Mammary epithelial cell (primary cell): ENCODE results near the gene KRT7.

Experiments
- CTCF ChIP-seq, 2 donors: IDR thresholded peaks in 1 of 2; conservative IDR thresholded peaks in 1 of 2; 2 replicates each; pipeline ENCODE4 v1.5.1; 2011 to 2012; ENCODE audit warnings: inconsistent platforms in 2 of 2, low read length in 2 of 2, mild to moderate bottlenecking in 2 of 2, control low read depth in 1 of 2, low read depth in 1 of 2; ENCODE audit not compliant: insufficient read depth in 1 of 2; ENCODE audit errors: extremely low read depth in 1 of 2
- EZH2 ChIP-seq: IDR thresholded peaks from 2 replicates; pipeline ENCODE4 v1.6.1; 2012; ENCODE audit warnings: low read length, inconsistent platforms, borderline replicate concordance

DNA sequence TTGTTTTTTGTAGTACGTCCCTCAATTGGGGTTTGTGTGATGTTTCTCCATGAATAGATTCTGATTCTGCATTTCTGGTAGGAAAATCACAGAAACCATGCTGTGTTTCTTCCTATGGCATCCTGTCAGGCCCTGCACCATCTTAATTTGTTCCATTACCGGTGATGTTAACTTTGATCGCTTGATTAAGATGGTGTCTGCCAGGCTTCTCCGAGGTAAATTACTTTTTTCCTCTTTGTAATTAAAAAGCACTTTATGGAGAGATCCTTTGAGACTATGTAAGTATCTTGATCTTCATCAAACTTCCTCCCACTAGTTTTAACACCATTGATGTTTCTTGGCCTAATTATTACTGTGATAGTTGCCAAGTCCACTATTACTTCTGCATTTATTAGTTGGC, 15.0 kb upstream of the KRT7 start:
- TF ChIP-seq CTCF (conservative IDR thresholded peaks at IDR 0.05 in 1 of 2, IDR thresholded peaks at IDR 0.05 in 1 of 2; ENCODE audit: extremely low read depth in 1 of 2, insufficient read depth in 1 of 2, low read depth in 1 of 2, low read length in 2 of 2) (no peak), EZH2 (no peak)
